GM21381 (cell line): Measurements from ENCODE around the gene APOO.
A peak's percentile ranks its signal among the peaks of the same experiment; 100 is the strongest.

Experiments
- ATAC-seq: cut with Tn5 transposase; IDR thresholded peaks from one replicate; pipeline ENCODE4 v1.9.1; 2021; ENCODE audit warnings: mild to moderate bottlenecking, moderate library complexity; ENCODE audit not compliant: unreplicated experiment

APOO gene

GRCh38 chrX:23907498-23908218 lies at the start of gene APOO, which contains the start of gene CXorf58:
APOO (minus strand) TSS chrX:23907938; CDS start chrX:23907702, 236 bp downstream.
CXorf58 (plus strand) TSS chrX:23908006; CDS start chrX:23910303, 2,297 bp downstream.
- peak; percentile 96 for ATAC-seq

GRCh38 chrX:23954396-23954795 lies 46.7 kb upstream of the APOO start:
- ATAC-seq: no peak

GRCh38 chrX:23953908-23954269 lies 46.2 kb upstream of the APOO start:
- no peak for ATAC-seq

GRCh38 chrX:23952984-23953907 lies 45.5 kb upstream of the APOO start:
- peak; percentile 93 for ATAC-seq

- ATAC-seq: no peak
Observed at GRCh38 chrX:23952391-23952790, 44.7 kb upstream of the APOO start.

GRCh38 chrX:23945206-23945605 lies 37.5 kb upstream of the APOO start:
- ATAC-seq: no peak

- no peak for ATAC-seq
Observed at GRCh38 chrX:23944234-23944633, 36.5 kb upstream of the APOO start.

- ATAC-seq: no peak
Observed at GRCh38 chrX:23939203-23939602, 31.5 kb upstream of the APOO start.

- no peak for ATAC-seq
Observed at GRCh38 chrX:23938690-23939089, 31.0 kb upstream of the APOO start.

- no peak for ATAC-seq
Observed at GRCh38 chrX:23937100-23937499, 29.4 kb upstream of the APOO start.

GRCh38 chrX:23936180-23936579 lies 28.4 kb upstream of the APOO start:
- no peak for ATAC-seq

GRCh38 chrX:23935106-23935505 lies 27.4 kb upstream of the APOO start:
- ATAC-seq: no peak

GRCh38 chrX:23932046-23932445 lies 24.3 kb upstream of the APOO start:
- no peak for ATAC-seq

GRCh38 chrX:23930894-23931604 lies 23.3 kb upstream of the APOO start:
- no peak for ATAC-seq

- ATAC-seq: no peak
Observed at GRCh38 chrX:23926015-23926414, 18.3 kb upstream of the APOO start.

- no peak for ATAC-seq
Observed at GRCh38 chrX:23919706-23920320, 12.1 kb upstream of the APOO start.

- no peak for ATAC-seq
Observed at GRCh38 chrX:23919148-23919547, 11.4 kb upstream of the APOO start.

- no peak for ATAC-seq
Observed at GRCh38 chrX:23911126-23911835, 3.5 kb upstream of the APOO start.

GRCh38 chrX:23908219-23909004 lies 674 bp upstream of the APOO start:
- no peak for ATAC-seq

GRCh38 chrX:23907111-23907497 lies 634 bp downstream of the APOO start:
- ATAC-seq: no peak
